Aorta (tissue), 5 donors: ENCODE measurements around the gene FYN. TPM values are rescaled to one million over a fixed set of nuclear protein-coding genes. Genes with fewer than 3 reads are reported as not detected.

Experiments used
- ATAC-seq: fragments of 200-7000 bp; cut with Tn5 transposase; one replicate; pipeline ENCODE4 v1.9.1; 2022; ENCODE audit warnings: moderate library complexity; ENCODE audit not compliant: low FRiP score
- DNase-seq, 2 donors: peaks; one replicate each; pipeline ENCODE4 v3.0.0-alpha.2; 2020
- H3K27ac ChIP-seq, 2 donors: one replicate each; pipeline ENCODE4 v1.5.1; 2013; ENCODE audit warnings: low read length in 2 of 2, mild to moderate bottlenecking in 2 of 2, moderate library complexity in 2 of 2, control low read depth in 1 of 2, inconsistent platforms in 1 of 2, low read depth in 1 of 2
- H3K27me3 ChIP-seq, 2 donors: one replicate each; pipeline ENCODE4 v1.6.1; 2013; ENCODE audit warnings: control low read depth in 1 of 2, low read length in 1 of 2, mild to moderate bottlenecking in 1 of 2, moderate library complexity in 1 of 2; ENCODE audit not compliant: insufficient read depth in 2 of 2, control insufficient read depth in 1 of 2
- H3K36me3 ChIP-seq, 2 donors: one replicate each; pipeline ENCODE4 v1.6.1; 2013; ENCODE audit warnings: control low read depth in 1 of 2, low read length in 1 of 2, mild to moderate bottlenecking in 1 of 2; ENCODE audit not compliant: insufficient read depth in 2 of 2, control insufficient read depth in 1 of 2
- H3K4me1 ChIP-seq, 2 donors: one replicate each; pipeline ENCODE4 v1.6.1; 2013; ENCODE audit warnings: low read length in 2 of 2, control low read depth in 1 of 2, mild to moderate bottlenecking in 1 of 2, moderate library complexity in 1 of 2; ENCODE audit not compliant: insufficient read depth in 2 of 2, control insufficient read depth in 1 of 2
- H3K4me3 ChIP-seq, 2 donors: one replicate each; pipeline ENCODE4 v1.5.1; 2013; ENCODE audit warnings: low read length in 2 of 2, control low read depth in 1 of 2, mild to moderate bottlenecking in 1 of 2
- H3K9me3 ChIP-seq: one replicate; pipeline ENCODE4 v1.6.1; 2013; ENCODE audit warnings: mild to moderate bottlenecking, low read length; ENCODE audit not compliant: control insufficient read depth
- WGBS, 2 donors: extraction: QIAGEN DNeasy Blood & Tissue Kit; methylation state at CpG; one replicate each; pipeline ENCODE4 v1.1.7; 2013; 5-methylcytosine and 5-hydroxymethylcytosine counted together
- intact Hi-C, 2 donors: fragments of 100-400 bp; cut with DNase I; formaldehyde crosslinking; loops; one replicate each; pipeline versions ENCODE4 v1.14.2 to v1.15.0; 2022
- polyA plus RNA-seq, 2 donors: library from polyadenylated mRNA; stranded (reverse); fragments of 200-250 nt; gene quantifications; one replicate each; pipeline ENCODE4 v1.2.3, GENCODE V29; 2013
- total RNA-seq, 2 donors: library from RNA; stranded (reverse); fragmentation: NEBNext Ultra II Directional; extraction: Animal tissue kit (Norgen Biotek cat#: 25700); gene quantifications; one replicate each; pipeline ENCODE4 v1.2.1, GENCODE V29; 2021
- donor health status: healthy with polysubstance abuse.
- donor health status: Bipolar disorder and iron deficiency.
- donor health status: DM: no; HTN: no; CAD: no.
- donor health status: DM: no; HTN: no; CAD: no.
- donor health status: DM: yes; HTN: yes; CAD: no.

FYN gene
- total and polyA plus RNA-seq, 4 donors: 31.7 to 162 (median 66.3) TPM

DNA sequence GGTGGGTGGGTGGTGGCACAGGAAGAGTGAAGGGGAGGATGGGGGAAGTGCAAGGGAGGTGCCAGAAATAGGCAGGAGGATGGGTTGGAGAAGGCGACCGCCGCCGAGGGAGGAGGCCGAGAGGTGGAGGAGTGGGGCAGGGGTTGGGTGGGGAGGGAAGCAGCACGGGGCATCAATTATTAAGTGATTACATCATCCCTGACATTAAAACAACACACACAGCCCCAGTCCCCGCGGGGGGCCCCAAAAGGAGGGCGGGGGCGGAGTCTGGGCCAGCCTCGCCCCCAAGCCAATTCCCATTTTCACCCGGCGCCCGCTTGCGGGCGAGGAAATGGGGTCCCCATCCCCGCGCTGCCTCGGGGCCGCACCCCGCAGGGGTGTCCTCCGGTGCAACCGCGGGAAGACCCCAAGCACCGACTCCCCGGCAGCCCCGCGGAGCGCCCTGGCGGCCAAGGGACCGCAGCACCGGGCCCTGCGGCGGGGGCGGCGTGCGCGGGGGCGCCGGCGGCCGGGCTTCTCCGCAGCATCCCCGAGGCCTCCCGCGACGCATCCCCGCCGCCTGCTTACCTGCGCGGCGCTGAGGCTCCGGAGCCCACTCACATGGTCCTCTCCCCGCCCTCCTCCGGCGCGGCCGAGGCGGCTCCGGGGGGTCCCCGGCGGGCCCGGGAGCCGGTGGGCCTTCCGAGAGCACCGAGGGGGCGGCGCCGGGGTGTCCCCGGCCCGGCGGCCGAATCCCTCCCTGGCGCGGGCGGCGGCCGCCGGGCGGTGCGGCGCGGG is 663 bp downstream of the FYN start:
- H3K27ac ChIP-seq: no peak overlapping the region
- ATAC-seq (peak; percentile 43), DNase-seq (peak; percentile 51 to 81)
- no peaks in the 10 kb centered on the region for H3K36me3 ChIP-seq
- H3K27me3 ChIP-seq: no peaks in the 10 kb centered on the region
- WGBS, 2 donors: 0 to 1% methylated on average over 51 to 83 of the region's 83 CpGs
- intact Hi-C loops: loop anchor here (5.0 kb wide), 1 partner anchor 170 kb away; no protein-coding TSS in a partner anchor
- peak overlapping the region; percentile 69 to 97 for H3K4me3 ChIP-seq
- H3K9me3 ChIP-seq: no peaks in the 10 kb centered on the region
- no peaks in the 10 kb centered on the region for H3K4me1 ChIP-seq

DNA sequence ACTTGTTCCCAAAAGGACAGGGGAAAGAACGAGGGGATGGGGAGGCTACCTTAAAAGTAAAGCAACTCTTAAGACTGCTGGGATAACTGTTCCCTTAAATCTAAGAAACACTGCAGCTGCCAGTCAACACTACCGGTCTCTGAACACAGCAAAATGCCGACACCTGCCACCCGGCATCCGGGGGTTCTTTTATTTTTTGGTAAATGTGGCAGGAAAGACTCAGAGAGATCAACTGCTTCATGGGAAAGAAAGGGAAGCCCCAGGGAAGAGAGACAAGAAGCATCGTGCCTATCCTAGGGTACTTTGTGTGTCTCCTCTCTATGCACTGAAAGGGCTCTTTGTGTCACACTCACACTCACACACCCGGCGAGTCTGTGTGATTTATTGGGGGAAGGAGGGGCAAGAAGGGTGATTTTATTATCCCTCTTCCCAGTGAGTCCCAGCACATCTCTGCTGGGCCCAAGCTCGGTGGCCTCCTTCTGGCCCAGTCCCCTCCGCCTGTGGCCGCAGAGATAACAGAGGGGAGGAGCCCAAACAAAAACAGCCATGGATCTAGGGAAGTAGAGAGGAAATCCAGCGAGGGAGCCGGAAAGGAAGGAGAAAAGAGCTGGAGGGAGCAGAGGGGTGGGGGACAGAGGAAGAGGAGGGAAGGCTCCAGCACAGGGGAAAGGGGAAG is 1.4 kb downstream of the FYN start:
- H3K9me3 ChIP-seq: no peaks in the 10 kb centered on the region
- intact Hi-C loops: loop anchor here (5.0 kb wide), 1 partner anchor 170 kb away; no protein-coding TSS in a partner anchor
- H3K4me3 ChIP-seq: peak overlapping the region; percentile 69 to 97
- H3K36me3 ChIP-seq: no peaks in the 10 kb centered on the region
- no peak overlapping the region for H3K27ac ChIP-seq
- 3% methylated on average over 13 of the region's 13 CpGs for WGBS, 2 donors
- no peaks in the 10 kb centered on the region for H3K27me3 ChIP-seq
- H3K4me1 ChIP-seq: no peaks in the 10 kb centered on the region
- DNase-seq (no peak), ATAC-seq (peak; percentile 28)

DNA sequence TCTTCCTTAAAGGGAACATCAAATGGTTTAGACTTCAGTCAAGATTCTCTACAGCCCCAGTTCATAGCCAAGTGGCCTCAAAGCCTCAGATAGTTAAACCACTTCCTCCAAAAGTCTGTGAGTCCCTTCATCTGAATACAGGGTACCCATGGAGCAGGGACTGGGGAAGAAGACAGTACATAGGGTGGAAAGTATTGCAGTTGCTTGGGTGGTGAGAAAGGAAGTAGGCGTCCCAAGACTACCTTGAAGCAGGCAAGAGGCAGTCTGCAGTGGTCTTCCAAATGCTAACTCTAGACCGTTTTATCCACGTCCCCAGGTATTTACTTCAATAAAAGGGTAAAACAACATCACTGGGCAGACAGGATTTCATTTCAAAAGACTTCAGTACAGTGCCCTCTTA is 2.0 kb downstream of the FYN start:
- DNase-seq: no peak
- no peaks in the 10 kb centered on the region for H3K9me3 ChIP-seq
- H3K27me3 ChIP-seq: no peaks in the 10 kb centered on the region
- H3K4me3 ChIP-seq: no peak overlapping the region
- no peaks in the 10 kb centered on the region for H3K36me3 ChIP-seq
- intact Hi-C loops: loop anchor here (5.0 kb wide), 1 partner anchor 171 kb away; no protein-coding TSS in a partner anchor
- ATAC-seq: no peak
- no peaks in the 10 kb centered on the region for H3K4me1 ChIP-seq
- H3K27ac ChIP-seq: no peak overlapping the region
- WGBS, 2 donors: 66 to 69% methylated on average over 3 of the region's 3 CpGs

DNA sequence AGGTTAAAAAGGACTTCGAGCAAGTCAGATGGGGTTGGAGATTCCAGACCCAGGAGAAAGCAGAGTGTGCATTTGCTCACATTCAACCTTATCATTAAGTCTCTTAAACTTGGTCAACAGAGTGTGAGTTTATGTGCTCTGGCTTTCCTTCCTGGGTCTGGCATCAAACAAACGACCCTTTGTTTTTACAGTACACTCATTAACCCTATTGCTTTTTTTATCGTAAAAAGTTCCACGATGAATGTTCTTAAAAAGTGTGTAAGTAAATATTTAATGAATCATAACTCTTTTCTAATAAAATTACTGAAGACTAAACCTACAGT is 2.5 kb downstream of the FYN start:
- H3K4me3 ChIP-seq: no peak overlapping the region
- no peaks in the 10 kb centered on the region for H3K9me3 ChIP-seq
- no peak for ATAC-seq
- DNase-seq: no peak
- H3K27ac ChIP-seq: no peak overlapping the region
- WGBS, 2 donors: 41 to 46% methylated on average over 4 of the region's 4 CpGs
- H3K27me3 ChIP-seq: no peaks in the 10 kb centered on the region
- H3K4me1 ChIP-seq: no peaks in the 10 kb centered on the region
- intact Hi-C loops: loop anchor here (5.0 kb wide), 1 partner anchor 172 kb away; no protein-coding TSS in a partner anchor
- no peaks in the 10 kb centered on the region for H3K36me3 ChIP-seq

DNA sequence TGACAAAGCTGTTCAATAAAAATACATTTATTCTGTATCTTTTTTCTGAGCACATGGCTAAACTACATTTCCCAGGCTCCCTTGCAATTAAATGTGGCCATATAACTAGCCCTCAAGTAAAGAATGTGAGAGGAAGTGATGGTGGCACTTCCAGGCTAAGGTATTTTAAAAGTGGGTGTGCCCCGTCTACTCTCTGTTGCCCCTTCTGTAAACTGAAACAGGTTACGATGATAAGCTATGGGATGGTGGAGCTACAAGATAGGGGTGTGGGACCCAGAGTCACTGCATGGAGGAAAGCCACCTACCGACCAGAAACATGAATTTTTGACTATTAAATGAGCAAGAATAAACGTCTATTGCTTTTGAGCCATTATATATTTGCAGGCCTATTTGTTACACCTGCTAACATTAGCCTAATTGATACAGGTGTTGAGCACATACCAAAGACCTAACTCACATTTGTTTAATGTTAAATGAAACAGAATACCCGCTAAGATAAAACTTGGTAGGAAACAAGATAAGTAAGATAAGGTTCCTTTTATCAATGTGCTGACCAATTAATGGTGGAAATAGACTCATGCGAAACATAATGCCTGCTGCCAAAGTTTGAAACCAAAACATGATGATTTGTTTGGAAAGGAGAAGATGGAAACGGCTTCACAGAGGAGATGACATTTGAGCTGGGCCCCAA is 3.1 kb downstream of the FYN start:
- Histone ChIP-seq H3K9me3 (no peaks in the 10 kb centered on the region), H3K36me3 (no peaks in the 10 kb centered on the region), H3K4me3 (no peak overlapping the region), H3K4me1 (no peaks in the 10 kb centered on the region), H3K27ac (no peak overlapping the region), H3K27me3 (no peaks in the 10 kb centered on the region)
- no peak for DNase-seq
- 82 to 84% methylated on average over 7 of the region's 7 CpGs for WGBS, 2 donors
- intact Hi-C loops: loop anchor here (5.0 kb wide), 1 partner anchor 172 kb away; no protein-coding TSS in a partner anchor
- no peak for ATAC-seq

DNA sequence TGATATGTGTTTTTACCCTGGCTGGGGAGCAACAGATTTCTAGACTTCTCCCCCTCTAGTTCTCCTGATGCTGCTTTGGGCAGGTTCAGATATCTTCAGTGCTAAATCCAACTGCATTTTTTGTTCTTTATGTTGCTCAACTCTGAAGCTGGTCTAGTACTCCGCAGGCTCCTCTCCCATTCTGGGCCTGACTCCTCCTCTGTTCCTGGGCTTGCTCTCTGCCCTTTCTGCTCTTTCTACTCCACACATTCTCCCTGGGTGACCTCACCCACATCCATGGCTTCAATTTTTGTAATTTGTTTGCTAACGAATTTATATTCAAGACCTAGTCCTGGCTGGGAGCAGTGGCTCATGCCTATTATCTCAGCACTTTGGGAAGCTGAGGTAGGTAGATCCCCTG is 6.4 kb downstream of the FYN start:
- ATAC-seq: no peak
- H3K4me1 ChIP-seq: no peaks in the 10 kb centered on the region
- H3K36me3 ChIP-seq: no peaks in the 10 kb centered on the region
- intact Hi-C loops: no loop called here
- 93% methylated on average over 2 of the region's 2 CpGs for WGBS, 2 donors
- no peak overlapping the region for H3K4me3 ChIP-seq
- H3K9me3 ChIP-seq: no peaks in the 10 kb centered on the region
- no peaks in the 10 kb centered on the region for H3K27me3 ChIP-seq
- H3K27ac ChIP-seq: no peak overlapping the region
- no peak for DNase-seq

DNA sequence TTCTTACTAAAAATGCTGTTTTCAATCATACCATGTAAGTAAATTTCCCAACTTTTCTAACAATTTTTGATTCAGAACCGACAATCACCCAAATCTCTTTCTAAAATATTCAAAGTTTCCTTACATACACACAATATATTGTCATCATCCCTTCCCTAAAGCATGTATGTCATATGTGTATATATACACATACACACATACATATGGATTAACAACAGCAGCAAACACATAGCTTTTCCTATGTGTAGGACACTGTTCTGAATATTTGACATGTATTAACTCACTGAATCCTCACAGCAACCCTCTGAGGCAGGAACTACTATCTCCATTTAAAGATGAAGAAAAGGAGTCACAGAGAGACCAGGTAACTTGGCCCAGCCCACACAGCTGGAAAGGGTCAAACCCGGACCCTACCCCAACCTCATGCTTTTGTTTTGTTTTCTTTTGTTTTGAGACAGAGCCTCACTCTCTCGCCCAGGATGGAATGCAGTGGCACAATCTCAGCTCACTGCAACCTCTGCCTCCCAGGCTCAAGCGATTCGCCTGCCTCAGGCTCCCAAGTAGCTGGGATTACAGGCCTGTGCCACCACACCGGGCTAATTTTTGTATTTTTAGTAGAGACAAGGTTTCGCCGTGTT is 7.2 kb downstream of the FYN start:
- no peak for ATAC-seq
- no peaks in the 10 kb centered on the region for H3K9me3 ChIP-seq
- H3K27me3 ChIP-seq: no peaks in the 10 kb centered on the region
- intact Hi-C loops: no loop called here
- H3K36me3 ChIP-seq: no peaks in the 10 kb centered on the region
- WGBS, 2 donors: 85 to 86% methylated on average over 8 of the region's 8 CpGs
- no peaks in the 10 kb centered on the region for H3K4me1 ChIP-seq
- H3K4me3 ChIP-seq: no peak overlapping the region
- no peak for DNase-seq
- H3K27ac ChIP-seq: no peak overlapping the region

DNA sequence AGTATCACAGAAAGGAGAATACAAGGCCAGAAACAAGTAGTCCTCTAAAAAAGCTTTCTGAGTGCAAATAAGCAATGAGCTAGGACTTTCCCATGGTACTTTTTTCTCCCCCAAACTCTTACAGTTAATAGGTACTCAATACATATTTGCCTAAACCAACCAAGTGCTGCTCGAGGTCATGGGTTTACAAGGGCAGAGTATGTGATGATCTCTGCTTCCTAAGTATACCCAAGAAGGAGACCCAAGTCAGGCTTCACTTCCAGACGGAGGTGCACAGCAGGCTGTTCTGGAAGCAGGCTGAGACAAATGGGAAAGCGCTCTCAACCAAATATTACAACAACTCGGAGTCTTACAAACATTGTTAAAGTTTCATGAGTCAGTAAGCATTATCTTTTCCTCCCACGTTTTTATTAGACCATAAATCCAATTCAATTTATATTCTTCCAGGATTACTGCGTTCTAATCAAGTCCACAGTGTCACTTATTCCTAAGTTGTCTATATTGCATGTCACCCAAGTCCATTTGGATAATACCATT is 8.1 kb downstream of the FYN start:
- H3K4me1 ChIP-seq: no peaks in the 10 kb centered on the region
- ATAC-seq: no peak

More for the DNA sequence above, 8.1 kb downstream of the FYN start:
- Histone ChIP-seq H3K9me3 (no peaks in the 10 kb centered on the region), H3K4me3 (no peak overlapping the region), H3K27me3 (no peaks in the 10 kb centered on the region), H3K27ac (no peak overlapping the region), H3K36me3 (no peaks in the 10 kb centered on the region)
- 81 to 84% methylated on average over 6 of the region's 6 CpGs for WGBS, 2 donors
- intact Hi-C loops: no loop called here
- DNase-seq: no peak
